COLO668 (cell line): ENCODE data around the gene DST.

Experiments
- DNase-seq: peaks from one replicate; lab custom pipeline; 2025; ENCODE audit not compliant: unreplicated experiment; lab: John Stamatoyannopoulos, UW

Gene DST

GRCh38 chr6:56486681-56487080 lies 156.0 kb downstream of the DST start:
- DNase-seq = no peak

GRCh38 chr6:56484669-56485068 lies 158.0 kb downstream of the DST start:
- no peak for DNase-seq

- DNase-seq = no peak
Measured at GRCh38 chr6:56483929-56484328, 158.8 kb downstream of the DST start.

- no peak for DNase-seq
Measured at GRCh38 chr6:56482525-56482924, 160.2 kb downstream of the DST start.

- no peak for DNase-seq
Measured at GRCh38 chr6:56481957-56482356, 160.7 kb downstream of the DST start.

GRCh38 chr6:56480654-56481337 lies 161.9 kb downstream of the DST start:
- no peak for DNase-seq

GRCh38 chr6:56480246-56480645 lies 162.4 kb downstream of the DST start:
- no peak for DNase-seq

GRCh38 chr6:56479381-56479780 lies 163.3 kb downstream of the DST start:
- DNase-seq = no peak

GRCh38 chr6:56478202-56478601 lies 164.5 kb downstream of the DST start:
- DNase-seq = no peak

- no peak for DNase-seq
Measured at GRCh38 chr6:56477241-56477640, 165.4 kb downstream of the DST start.

GRCh38 chr6:56475736-56476457 lies 166.8 kb downstream of the DST start:
- DNase-seq = no peak

GRCh38 chr6:56474532-56474931 lies 168.2 kb downstream of the DST start:
- DNase-seq = no peak

- no peak for DNase-seq
Measured at GRCh38 chr6:56463443-56463842, 179.2 kb downstream of the DST start.

GRCh38 chr6:56459030-56459805 lies 183.5 kb downstream of the DST start:
- no peak for DNase-seq

- DNase-seq = no peak
Measured at GRCh38 chr6:56458324-56458884, 184.3 kb downstream of the DST start.

GRCh38 chr6:56456785-56457184 lies 185.9 kb downstream of the DST start:
- no peak for DNase-seq

GRCh38 chr6:56450882-56451739 lies 191.6 kb downstream of the DST start:
- DNase-seq = no peak

GRCh38 chr6:56450376-56450775 lies 192.3 kb downstream of the DST start:
- DNase-seq = no peak

GRCh38 chr6:56448046-56448445 lies 194.6 kb downstream of the DST start:
- no peak for DNase-seq

- DNase-seq = no peak
Measured at GRCh38 chr6:56445818-56446217, 196.9 kb downstream of the DST start.

- DNase-seq = no peak
Measured at GRCh38 chr6:56444855-56445254, 197.8 kb downstream of the DST start.
